HL-60 (cell line): ENCODE data around the gene ACER1.
"Not testable (repeated sequence)": the region's sequence is repeated elsewhere in the genome, so short reads cannot be mapped to it uniquely, and the experiment has no call there.

Experiments used
- DNase-seq, 2 experiments: peaks; one replicate each; pipeline ENCODE4 v3.0.0-alpha.2; 2010 to 2020; ENCODE audit warnings: low read depth in 1 of 2, low spot score in 1 of 2
- H3K27ac ChIP-seq: fragments of 250-450 bp; sonication (Bioruptor Pico); replicated peaks from 2 replicates; pipeline ENCODE4 v1.5.1; 2020; ENCODE audit warnings: mild to moderate bottlenecking, moderate library complexity
- H3K27me3 ChIP-seq: fragments of 250-450 bp; sonication (Bioruptor Pico); 2 replicates; pipeline ENCODE4 v1.5.1; 2021; ENCODE audit warnings: mild to moderate bottlenecking, moderate library complexity; ENCODE audit not compliant: insufficient read depth, poor library complexity, severe bottlenecking
- H3K4me3 ChIP-seq: replicated peaks from 2 replicates; pipeline ENCODE4 v1.5.1; 2011; ENCODE audit warnings: mild to moderate bottlenecking, control low read depth, low read length; ENCODE audit not compliant: insufficient read depth
- CTCF ChIP-seq: IDR thresholded peaks from one replicate; pipeline ENCODE4 v1.5.1; 2011; ENCODE audit warnings: low read length, control low read depth, inconsistent platforms; ENCODE audit not compliant: insufficient read depth
- GABPA ChIP-seq: IDR thresholded peaks from 2 replicates; pipeline ENCODE4 v1.6.1; 2012; ENCODE audit warnings: low read depth
- POLR2AphosphoS5 ChIP-seq: IDR thresholded peaks from 2 replicates; pipeline ENCODE4 v1.6.1; 2012; ENCODE audit warnings: low read depth
- REST ChIP-seq: IDR thresholded peaks from 2 replicates; pipeline ENCODE4 v1.6.1; 2012; ENCODE audit warnings: low read depth; ENCODE audit not compliant: insufficient replicate concordance
- SPI1 ChIP-seq: IDR thresholded peaks from 2 replicates; pipeline ENCODE4 v1.6.1; 2012; ENCODE audit warnings: low read depth, mild to moderate bottlenecking, borderline replicate concordance

The ACER1 gene

GRCh38 chr19:6354098-6354674 lies 20.8 kb upstream of the ACER1 start:
- TF ChIP-seq CTCF: no peak
- TF ChIP-seq POLR2AphosphoS5: no peak
- TF ChIP-seq GABPA: no peak
- TF ChIP-seq REST: no peak
- no peak for TF ChIP-seq SPI1
- H3K27me3 ChIP-seq: no peaks in the 10 kb centered on the region
- no peak overlapping the region for H3K27ac ChIP-seq
- H3K4me3 ChIP-seq: no peak overlapping the region
- no peak for DNase-seq

GRCh38 chr19:6352381-6353165 lies 19.2 kb upstream of the ACER1 start:
- DNase-seq: no peak
- Histone ChIP-seq H3K4me3 (no peak overlapping the region), H3K27me3 (no peaks in the 10 kb centered on the region), H3K27ac (no peak overlapping the region)
- TF ChIP-seq CTCF (no peak), SPI1 (no peak), GABPA (no peak), POLR2AphosphoS5 (no peak), REST (no peak)

GRCh38 chr19:6350688-6351087 lies 17.3 kb upstream of the ACER1 start:
- TF ChIP-seq CTCF (no peak), REST (no peak), GABPA (no peak), SPI1 (no peak; the same call in 1 of the 2 replicates), POLR2AphosphoS5 (no peak)

GRCh38 chr19:6349271-6349670 lies 15.9 kb upstream of the ACER1 start:
- H3K27ac ChIP-seq, H3K4me3 ChIP-seq, H3K27me3 ChIP-seq, DNase-seq: not testable (repeated sequence)

More at GRCh38 chr19:6350688-6351087, 17.3 kb upstream of the ACER1 start:
- H3K27ac ChIP-seq: no peak overlapping the region
- no peaks in the 10 kb centered on the region for H3K27me3 ChIP-seq
- no peak overlapping the region for H3K4me3 ChIP-seq
- no peak for DNase-seq
